Kidney capillary endothelial cell (primary cell): ENCODE measurements around the gene CHRDL2.

Experiments used
- DNase-seq: peaks from one replicate; pipeline ENCODE4 v3.0.0-alpha.2; 2018; ENCODE audit warnings: low spot score

CHRDL2 gene

GRCh38 chr11:74685338-74685737 is 45.9 kb downstream of the CHRDL2 start:
- DNase-seq, result no peak

GRCh38 chr11:74684661-74685060 is 46.6 kb downstream of the CHRDL2 start:
- DNase-seq, result no peak

- DNase-seq, result no peak
These were observed 47.2 kb downstream of the CHRDL2 start for GRCh38 chr11:74683941-74684481.

DNA sequence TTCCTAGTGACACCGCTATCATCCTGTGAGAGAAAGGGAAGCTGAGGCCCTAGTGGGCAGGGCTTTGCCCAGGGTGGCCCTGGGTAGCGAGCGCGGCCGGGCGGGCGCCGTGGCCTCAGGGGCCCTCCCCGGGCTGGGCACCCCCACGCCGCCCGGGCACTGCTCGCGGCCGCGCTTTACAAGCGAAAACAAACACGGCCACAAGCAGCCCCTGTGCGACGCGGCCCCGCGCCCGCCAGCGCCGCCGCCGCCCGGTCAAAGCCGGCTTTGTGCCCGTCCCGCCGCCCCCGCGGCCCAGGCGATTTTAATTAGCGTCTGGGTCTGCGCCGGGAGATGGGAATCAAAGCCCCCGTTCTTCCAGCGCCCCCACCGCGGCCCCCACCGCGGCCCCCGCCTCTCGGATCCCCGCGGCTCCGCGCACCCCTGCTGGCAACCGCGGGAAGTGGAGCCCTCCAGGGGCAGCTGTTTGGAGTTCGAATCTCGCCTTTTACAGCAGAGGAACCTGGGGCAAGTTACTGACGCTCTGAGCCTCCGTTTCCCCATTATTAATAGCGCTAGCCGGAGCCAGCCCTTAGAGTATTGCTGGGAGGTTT is 47.9 kb downstream of the CHRDL2 start:
- DNase-seq, result no peak

GRCh38 chr11:74682731-74683278 is 48.4 kb downstream of the CHRDL2 start:
- DNase-seq, result no peak

DNA sequence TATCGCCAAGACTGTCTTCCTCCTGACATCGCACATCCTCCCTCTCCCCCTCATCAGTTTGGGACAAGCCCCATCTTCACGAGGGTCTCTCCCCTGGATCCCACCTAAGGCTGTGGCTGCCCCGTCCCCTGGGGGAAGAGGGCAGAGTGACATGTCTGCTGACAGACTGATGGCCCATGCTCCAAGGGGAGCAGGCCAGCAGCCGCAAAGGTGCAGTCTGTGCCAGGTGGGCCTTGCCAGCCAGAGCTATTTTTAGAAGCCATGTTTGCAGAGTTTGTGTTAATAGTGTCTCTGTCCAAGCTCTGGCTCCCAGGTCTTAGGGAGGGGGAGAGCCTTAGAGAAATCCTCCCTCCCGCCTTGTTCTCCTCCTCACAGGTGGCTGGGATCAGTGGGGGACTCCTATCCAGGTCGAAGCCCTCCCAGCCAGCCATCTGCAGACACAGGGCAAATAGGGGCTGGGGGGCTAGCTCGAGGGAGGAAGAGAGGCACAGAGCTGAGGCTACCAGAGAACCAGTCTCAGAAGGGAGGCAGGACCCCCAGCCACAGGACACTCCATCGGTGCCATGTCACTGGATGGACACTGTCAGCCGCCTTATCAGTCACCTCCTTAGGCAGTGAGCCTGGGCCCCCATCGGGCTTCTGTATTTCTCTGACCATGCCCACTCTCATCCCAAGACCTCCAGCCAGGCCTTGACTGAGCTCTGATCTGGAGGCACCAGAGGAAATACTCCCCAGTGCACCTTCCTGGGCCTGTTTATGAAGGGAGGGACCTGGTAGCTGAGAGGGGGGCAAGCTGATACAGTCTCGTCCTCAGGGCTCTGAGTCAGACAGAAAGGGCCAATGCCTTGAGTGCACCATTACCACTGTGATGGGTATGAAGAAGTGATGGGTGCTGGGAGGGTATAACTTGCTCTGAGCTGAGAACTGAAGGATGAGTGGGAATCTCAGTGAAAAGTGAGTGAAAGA is 49.3 kb downstream of the CHRDL2 start:
- no peak for DNase-seq

DNA sequence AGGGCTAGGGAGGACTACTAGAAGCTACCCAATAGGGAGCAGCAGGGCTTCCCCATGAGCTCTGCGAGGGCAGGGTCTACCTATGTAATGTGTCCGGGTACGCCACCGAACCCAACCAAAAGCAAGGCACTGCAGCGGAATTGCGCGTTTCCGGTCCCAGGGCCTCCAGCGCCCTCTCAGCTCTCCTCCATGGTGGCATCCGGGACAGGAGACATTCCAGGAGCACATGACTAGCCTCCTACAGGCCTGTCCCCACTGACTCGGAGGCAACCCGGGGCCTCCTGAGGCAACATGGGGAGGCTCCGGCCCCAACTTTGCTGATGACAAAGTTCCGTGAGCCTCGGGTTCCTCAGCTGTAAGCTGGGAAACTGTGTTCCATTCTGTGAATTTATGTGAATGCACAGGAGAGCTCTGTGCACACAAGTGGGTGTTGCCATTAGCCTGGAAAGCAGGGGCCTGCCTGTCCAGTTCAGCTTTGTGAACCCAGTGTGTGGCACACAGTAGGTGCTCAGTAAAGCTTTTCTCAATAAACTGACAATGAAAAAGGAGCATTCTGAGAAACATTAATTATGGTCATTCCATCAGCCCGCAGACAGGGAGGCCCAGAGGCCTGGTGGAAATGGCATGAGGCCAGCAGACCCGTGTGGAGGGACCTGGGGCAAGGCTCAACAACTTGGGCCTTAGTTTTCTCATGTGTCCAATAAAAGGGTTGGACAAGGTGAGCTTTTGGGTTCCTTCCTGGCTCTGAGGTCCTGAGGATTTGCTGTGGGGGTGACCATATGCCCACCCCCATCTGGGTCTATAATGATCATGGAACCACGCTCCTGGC is 50.3 kb downstream of the CHRDL2 start:
- DNase-seq, result no peak

DNA sequence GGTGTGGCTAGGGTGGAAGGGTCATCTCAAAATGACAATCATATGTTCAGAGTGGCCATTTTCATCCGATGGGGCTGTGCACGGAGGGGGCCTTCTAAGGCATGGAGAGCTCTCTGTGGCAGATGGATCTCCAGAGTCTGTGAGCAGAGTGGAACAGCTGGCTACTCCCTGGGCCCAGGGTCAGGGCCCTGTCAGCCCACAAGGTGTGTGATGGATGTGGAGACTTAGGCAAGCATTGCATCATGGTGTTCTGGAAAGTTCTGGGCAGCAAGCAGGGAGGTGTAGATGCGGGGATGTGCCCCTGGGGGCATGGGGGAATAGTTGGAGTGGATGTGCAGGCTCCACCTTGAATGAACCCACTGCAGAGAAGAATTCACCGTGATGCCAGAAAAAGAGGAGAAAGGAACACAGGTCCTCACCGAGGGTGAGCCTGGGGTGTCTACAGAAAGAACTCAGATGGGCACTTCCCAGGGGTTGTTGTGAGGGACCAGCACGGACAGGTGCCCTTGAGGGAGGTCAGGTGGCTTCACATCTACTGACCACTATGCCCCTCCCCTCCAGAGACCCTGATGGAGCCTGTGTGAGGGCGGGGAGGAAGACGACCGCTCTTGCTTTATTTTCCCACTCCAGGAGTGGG is 51.1 kb downstream of the CHRDL2 start:
- DNase-seq, result no peak

DNA sequence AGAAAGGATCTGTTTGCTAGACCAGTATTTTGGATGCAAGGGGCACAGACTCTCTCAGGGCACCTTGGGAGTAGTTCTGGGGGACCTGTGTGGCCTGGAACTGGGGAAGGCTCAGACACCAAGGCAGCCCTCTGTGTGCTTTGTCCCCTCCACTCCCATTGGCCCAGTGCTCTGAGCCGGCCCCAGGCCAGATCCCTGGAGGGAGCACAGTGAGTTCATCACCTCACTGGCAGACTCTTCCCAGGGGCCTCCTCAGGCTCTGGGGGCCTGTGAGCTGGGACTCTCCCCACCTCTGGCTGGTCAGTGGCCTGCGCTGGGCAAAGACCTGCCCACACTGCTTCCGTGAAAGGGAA is 51.7 kb downstream of the CHRDL2 start:
- no peak for DNase-seq

DNA sequence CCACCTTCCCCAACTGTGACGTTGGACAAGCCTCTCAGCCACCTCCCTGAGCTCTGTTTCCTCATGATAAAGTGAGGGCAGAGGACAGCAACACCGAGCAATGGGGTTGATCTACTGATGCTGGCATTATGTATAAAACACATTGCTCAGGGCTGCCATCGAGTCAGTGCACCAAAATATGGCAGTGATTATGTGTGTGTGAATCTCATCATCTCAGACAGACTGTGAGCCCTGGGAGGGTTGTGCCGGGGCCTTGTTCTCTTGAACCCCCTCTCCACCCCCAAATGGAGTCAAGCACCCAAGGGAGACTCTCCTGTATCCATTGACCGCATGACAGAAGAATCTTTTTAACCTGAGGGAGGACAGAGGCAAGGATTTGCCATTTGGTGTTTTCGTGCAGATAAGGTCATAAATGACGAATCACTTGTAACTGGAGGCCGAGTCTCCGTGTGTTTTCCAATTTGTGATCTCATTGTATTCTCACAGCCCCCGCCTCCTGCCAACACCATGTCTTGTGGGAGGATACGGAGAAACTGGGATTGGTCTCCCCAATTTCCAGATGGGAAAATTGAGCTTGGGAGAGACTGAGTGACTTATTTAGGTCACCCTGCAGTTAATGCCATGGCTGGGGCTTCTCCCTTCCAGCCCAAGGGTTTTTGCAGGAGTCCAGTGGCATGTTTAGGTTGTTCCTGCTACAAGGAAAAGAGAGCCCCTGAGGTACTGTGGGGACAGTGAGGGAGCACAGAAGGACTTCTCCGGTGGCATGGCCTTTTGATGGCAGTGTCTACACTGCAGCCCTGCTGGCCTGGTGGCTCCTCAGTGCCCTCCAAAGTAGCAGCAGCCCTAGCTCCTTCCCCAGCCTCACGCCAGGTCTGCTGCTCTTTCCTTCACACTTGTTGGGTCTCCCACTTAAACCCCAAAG is 52.4 kb downstream of the CHRDL2 start:
- no peak for DNase-seq

DNA sequence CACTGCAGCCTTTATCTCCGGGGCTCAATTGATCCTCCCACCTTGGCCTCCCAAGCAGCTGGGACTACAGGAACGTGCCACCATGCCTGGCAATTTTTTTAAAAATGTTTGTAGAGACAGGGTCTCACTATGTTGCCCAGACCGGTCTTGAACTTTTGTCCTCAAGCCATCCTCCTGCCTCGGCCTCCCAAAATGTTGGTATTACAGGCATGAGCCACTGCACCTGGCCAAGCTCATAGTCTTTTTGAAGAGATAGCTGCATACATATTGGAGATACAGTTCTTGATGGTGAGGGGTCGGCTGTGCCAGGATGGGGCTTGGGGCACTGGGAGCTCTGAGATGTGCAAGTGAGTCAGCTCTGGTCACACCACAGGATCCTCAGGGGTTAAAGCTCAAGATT is 53.2 kb downstream of the CHRDL2 start:
- DNase-seq, result no peak

- DNase-seq, result no peak
These were observed 54.1 kb downstream of the CHRDL2 start for GRCh38 chr11:74677131-74677530.

- no peak for DNase-seq
These were observed 54.6 kb downstream of the CHRDL2 start for GRCh38 chr11:74676596-74676995.

DNA sequence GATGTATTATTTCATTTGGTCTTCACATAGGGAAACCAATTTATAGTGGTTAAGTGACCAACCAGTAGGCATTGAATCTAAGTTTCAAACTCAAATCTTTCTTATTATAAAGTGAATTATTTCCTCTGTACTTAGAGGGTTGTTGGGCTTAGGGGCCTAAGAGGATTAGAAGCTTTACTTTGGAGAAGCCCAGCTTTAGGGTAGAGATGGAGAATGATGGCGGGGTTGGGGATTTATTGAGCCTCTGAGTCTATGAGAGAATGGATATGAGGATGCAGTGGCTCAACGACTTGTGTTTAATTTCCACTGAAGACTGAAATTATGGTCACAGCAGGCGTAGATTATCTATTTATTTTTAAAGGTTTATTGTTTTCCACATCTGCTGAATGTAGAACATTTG is 55.5 kb downstream of the CHRDL2 start:
- no peak for DNase-seq

- no peak for DNase-seq
These were observed 57.4 kb downstream of the CHRDL2 start for GRCh38 chr11:74673693-74674360.

- no peak for DNase-seq
These were observed 58.1 kb downstream of the CHRDL2 start for GRCh38 chr11:74672956-74673692.

DNA sequence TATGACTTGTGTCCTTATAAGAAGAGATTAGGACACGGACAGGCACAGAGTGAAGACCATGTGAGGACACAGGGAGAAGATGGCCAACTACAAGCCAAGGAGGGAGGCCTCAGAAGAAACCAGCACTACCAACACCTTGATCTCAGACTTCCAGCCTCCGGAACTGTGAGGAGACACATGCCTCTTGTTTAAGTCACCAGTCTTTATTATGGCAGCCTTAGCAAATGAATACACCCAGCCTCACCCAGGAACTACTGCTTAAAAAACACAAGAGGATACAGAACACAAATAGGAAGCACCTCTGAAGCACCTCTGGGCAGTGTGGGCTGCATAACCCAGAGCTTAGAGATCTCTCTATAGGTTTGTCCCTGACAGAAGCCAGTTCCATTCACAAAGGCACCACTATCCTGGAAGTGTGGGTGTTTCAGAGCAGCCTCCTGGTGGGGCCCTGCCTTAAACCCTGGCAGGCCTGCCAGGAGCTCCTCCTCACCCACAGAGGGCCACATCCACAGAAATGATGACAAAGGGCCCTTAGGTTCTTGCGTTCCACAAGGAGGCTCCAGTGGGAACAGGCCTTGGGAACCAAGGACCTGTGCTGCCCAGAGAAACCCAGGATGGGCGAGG is 58.8 kb downstream of the CHRDL2 start:
- no peak for DNase-seq

- DNase-seq, result no peak
These were observed 59.6 kb downstream of the CHRDL2 start for GRCh38 chr11:74671520-74672196.
